Stomach (tissue), 4 donors: ENCODE measurements around the gene ZNF808.

ENCODE experiments used
- EP300 ChIP-seq: sonication (generic); formaldehyde crosslinking; IDR thresholded peaks from one replicate; pipeline ENCODE4 v1.6.1; 2017; ENCODE audit warnings: antibody characterized with exemption
- POLR2A ChIP-seq, 4 donors: fragments of 450-650 bp; IDR thresholded peaks; one replicate each; pipeline ENCODE4 v1.6.1; 2016; ENCODE audit warnings: antibody characterized with exemption in 4 of 4, control low read depth in 2 of 4, mild to moderate bottlenecking in 1 of 4, moderate library complexity in 1 of 4
- POLR2AphosphoS5 ChIP-seq, 3 donors: sonication (generic); formaldehyde crosslinking; IDR thresholded peaks; one replicate each; pipeline ENCODE4 v1.6.1; 2016; ENCODE audit warnings: antibody characterized with exemption in 3 of 3
- TF ChIP-seq, protein P1 (sequence below), 7 experiments: fragments of 450-650 bp in 4 of 7; fragments of 200-600 bp in 3 of 7; sonication (generic) in 3 of 7; IDR thresholded peaks; one replicate each; pipeline ENCODE4 v1.5.1; 2016 to 2019; ENCODE audit warnings: antibody characterized with exemption in 7 of 7, control low read depth in 2 of 7, mild to moderate bottlenecking in 1 of 7

DNA sequence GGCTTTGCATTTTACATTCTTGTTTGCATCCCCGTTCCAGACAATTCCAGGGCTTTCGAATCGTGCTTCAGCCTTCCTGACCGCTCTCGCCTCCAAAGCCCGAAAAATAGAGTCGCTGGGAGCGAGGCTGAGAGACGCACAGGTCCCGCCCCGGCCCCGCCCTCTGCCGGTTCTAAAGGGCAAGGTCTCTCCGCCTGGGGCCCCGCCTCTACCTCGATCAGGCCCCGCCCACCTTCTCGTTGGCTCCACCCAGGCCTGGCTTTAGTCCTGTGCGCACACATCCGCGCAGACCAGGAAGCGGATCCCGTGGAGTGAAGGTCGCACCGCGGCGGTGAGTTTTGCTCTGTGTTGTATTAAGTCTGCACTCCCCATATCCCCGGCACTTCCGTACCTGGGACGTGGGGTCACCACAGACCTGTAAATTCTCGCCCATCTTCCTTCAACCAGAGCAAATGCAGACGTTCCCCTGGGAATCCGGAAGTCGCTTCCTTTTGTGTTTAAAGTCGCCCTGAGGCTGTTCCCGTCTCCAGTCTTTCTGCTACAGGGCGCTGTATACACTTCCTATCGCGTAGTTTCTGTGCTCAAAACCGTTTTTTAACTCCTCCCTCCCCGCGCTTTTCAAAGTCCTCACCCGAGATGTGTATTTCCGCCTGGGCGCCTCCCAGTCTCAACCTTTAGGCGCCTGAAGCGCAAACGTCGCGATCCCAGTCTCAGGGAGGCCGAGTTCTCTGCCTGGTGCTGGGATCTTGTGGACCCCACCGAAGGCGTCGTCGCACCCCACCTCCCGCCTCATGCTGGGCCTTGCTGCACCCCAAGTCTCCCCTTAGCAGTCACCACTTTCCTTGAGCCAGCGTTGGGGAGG is 42.8 kb downstream of the ZNF808 start, which contains the start of gene ZNF701:
- TF ChIP-seq, protein P1, sequence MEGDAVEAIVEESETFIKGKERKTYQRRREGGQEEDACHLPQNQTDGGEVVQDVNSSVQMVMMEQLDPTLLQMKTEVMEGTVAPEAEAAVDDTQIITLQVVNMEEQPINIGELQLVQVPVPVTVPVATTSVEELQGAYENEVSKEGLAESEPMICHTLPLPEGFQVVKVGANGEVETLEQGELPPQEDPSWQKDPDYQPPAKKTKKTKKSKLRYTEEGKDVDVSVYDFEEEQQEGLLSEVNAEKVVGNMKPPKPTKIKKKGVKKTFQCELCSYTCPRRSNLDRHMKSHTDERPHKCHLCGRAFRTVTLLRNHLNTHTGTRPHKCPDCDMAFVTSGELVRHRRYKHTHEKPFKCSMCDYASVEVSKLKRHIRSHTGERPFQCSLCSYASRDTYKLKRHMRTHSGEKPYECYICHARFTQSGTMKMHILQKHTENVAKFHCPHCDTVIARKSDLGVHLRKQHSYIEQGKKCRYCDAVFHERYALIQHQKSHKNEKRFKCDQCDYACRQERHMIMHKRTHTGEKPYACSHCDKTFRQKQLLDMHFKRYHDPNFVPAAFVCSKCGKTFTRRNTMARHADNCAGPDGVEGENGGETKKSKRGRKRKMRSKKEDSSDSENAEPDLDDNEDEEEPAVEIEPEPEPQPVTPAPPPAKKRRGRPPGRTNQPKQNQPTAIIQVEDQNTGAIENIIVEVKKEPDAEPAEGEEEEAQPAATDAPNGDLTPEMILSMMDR (IDR thresholded peaks at IDR 0.05) = peak in 4 of 7 experiments; percentile 7 to 60 (median 28)
- peak; percentile 93 to 99 (median 98) for TF ChIP-seq POLR2AphosphoS5 (IDR thresholded peaks at IDR 0.05)
- TF ChIP-seq POLR2A (IDR thresholded peaks at IDR 0.05) = peak in 2 of 4 donors; percentile 38 to 77
- TF ChIP-seq EP300 = no peak
